Smooth muscle cell (in vitro differentiated cells): ENCODE results near the gene ARL5C. TPM values are rescaled to one million over a fixed set of nuclear protein-coding genes. Genes with fewer than 3 reads are reported as not detected.

Experiments used
- DNase-seq: peaks from one replicate; lab custom pipeline; 2025; ENCODE audit not compliant: unreplicated experiment; lab: John Stamatoyannopoulos, UW
- H2AFZ ChIP-seq: fragments of 200-600 bp; sonication (generic); 2 replicates; pipeline ENCODE4 v1.6.0; 2016; ENCODE audit warnings: antibody characterized with exemption, low read depth, mild to moderate bottlenecking
- H3F3A ChIP-seq: fragments of 200-600 bp; sonication (generic); 2 replicates; pipeline ENCODE4 v1.6.0; 2017; ENCODE audit warnings: antibody characterized with exemption, low read depth
- H3K27ac ChIP-seq: fragments of 200-600 bp; sonication (generic); 2 replicates; pipeline ENCODE4 v1.5.1; 2016; ENCODE audit warnings: low read depth, mild to moderate bottlenecking
- H3K27me3 ChIP-seq: fragments of 200-600 bp; sonication (generic); 2 replicates; pipeline ENCODE4 v1.6.1; 2016; ENCODE audit warnings: low read depth, mild to moderate bottlenecking
- H3K36me3 ChIP-seq: fragments of 200-600 bp; sonication (generic); 2 replicates; pipeline ENCODE4 v1.5.1; 2016; ENCODE audit warnings: low read depth
- H3K4me1 ChIP-seq: fragments of 200-600 bp; sonication (generic); 2 replicates; pipeline ENCODE4 v1.5.1; 2016; ENCODE audit warnings: low read depth
- H3K4me2 ChIP-seq: fragments of 200-600 bp; sonication (generic); 2 replicates; pipeline ENCODE4 v1.6.0; 2016; ENCODE audit warnings: mild to moderate bottlenecking
- H3K4me3 ChIP-seq: fragments of 200-600 bp; sonication (generic); 2 replicates; pipeline ENCODE4 v1.5.1; 2016; ENCODE audit warnings: mild to moderate bottlenecking
- H3K79me2 ChIP-seq: fragments of 200-600 bp; sonication (generic); 2 replicates; pipeline ENCODE4 v1.6.0; 2016; ENCODE audit warnings: low read depth, mild to moderate bottlenecking
- H3K9ac ChIP-seq: fragments of 200-600 bp; sonication (generic); 2 replicates; pipeline ENCODE4 v1.6.0; 2016; ENCODE audit warnings: low read depth
- H3K9me3 ChIP-seq: fragments of 200-600 bp; sonication (generic); replicated peaks from 2 replicates; pipeline ENCODE4 v1.5.1; 2016; ENCODE audit warnings: low read depth
- H4K20me1 ChIP-seq: fragments of 200-600 bp; sonication (generic); 2 replicates; pipeline ENCODE4 v1.6.0; 2016; ENCODE audit warnings: low read depth
- CTCF ChIP-seq: fragments of 200-600 bp; sonication (generic); IDR thresholded peaks from 2 replicates; pipeline ENCODE4 v1.5.1; 2017; ENCODE audit warnings: borderline replicate concordance, mild to moderate bottlenecking, antibody characterized with exemption; ENCODE audit not compliant: insufficient read depth, poor library complexity, severe bottlenecking
- WGBS: methylation state at CpG from one replicate; pipeline ENCODE4 v1.1.7; 2016; ENCODE audit warnings: low lambda C conversion rate; 5-methylcytosine and 5-hydroxymethylcytosine counted together
- polyA plus RNA-seq: library from polyadenylated mRNA; unstranded; fragments of >200 nt; fragmentation: Nextera tagmentation; extraction: Ambion mirVana; gene quantifications from 2 replicates; pipeline ENCODE4 v1.2.1, GENCODE V29; 2016
- total RNA-seq: library from RNA; depleted of rRNA; stranded (reverse); fragments of >200 nt; gene quantifications from 2 replicates; pipeline ENCODE4 v1.2.3, GENCODE V29; 2014

The ARL5C gene
- total and polyA plus RNA-seq, 2 experiments from 2014 or later: not detected

DNA sequence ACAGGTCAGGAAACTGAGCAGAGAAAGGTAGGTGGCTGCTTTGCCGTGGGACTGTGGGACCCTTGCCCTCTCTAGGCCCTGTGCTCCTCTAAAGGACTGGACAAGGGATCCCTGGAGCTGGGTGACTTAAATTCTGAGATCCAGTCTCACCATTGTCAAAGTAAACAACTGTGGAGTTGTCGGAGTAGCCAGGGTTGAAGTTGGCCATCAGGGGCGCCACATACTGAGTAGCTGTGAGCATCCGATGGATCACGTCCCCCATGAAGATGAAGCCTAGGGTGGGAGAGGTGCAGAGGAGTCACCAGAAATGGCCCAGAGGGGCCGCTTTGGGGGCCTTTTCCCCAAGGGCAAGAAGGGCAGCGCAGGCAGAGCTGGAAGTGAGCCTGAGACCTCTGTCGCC lies 58.0 kb downstream of the ARL5C start:
- no peak overlapping the region for H2AFZ ChIP-seq
- H3K27me3 ChIP-seq: no peaks in the 10 kb centered on the region

GRCh38 chr17:39107155-39107554 lies 58.8 kb downstream of the ARL5C start:
- TF ChIP-seq CTCF: no peak
- no peak overlapping the region for H3K4me2 ChIP-seq
- no peak overlapping the region for H2AFZ ChIP-seq
- no peaks in the 10 kb centered on the region for H3F3A ChIP-seq
- no peaks in the 10 kb centered on the region for H3K27me3 ChIP-seq
- no peak overlapping the region for H3K27ac ChIP-seq
- H3K9me3 ChIP-seq: no peaks in the 10 kb centered on the region
- no peak overlapping the region for H3K9ac ChIP-seq
- DNase-seq: no peak
- no peaks in the 10 kb centered on the region for H3K4me1 ChIP-seq
- no peaks in the 10 kb centered on the region for H4K20me1 ChIP-seq
- H3K4me3 ChIP-seq: no peak overlapping the region
- H3K79me2 ChIP-seq: no peaks in the 10 kb centered on the region
- no peaks in the 10 kb centered on the region for H3K36me3 ChIP-seq
- WGBS: 87% methylated on average over 7 of the region's 7 CpGs

More for the DNA sequence above, 58.0 kb downstream of the ARL5C start:
- Histone ChIP-seq H3K4me1 (no peaks in the 10 kb centered on the region), H3K79me2 (no peaks in the 10 kb centered on the region), H3K9me3 (no peaks in the 10 kb centered on the region), H4K20me1 (no peaks in the 10 kb centered on the region), H3K4me3 (no peak overlapping the region), H3K9ac (no peak overlapping the region), H3F3A (peaks cover 2% of the 10 kb centered on the region), H3K4me2 (no peak overlapping the region), H3K27ac (no peak overlapping the region), H3K36me3 (no peaks in the 10 kb centered on the region)
- WGBS: 88% methylated on average over 8 of the region's 8 CpGs
- TF ChIP-seq CTCF: no peak
- no peak for DNase-seq

Other genes with a start within 250 kb of the ARL5C start
- not detected in 2 replicates for gene FBXO47, start 198.8 kb downstream of the ARL5C start, total RNA-seq
- gene FBXO47, start 198.8 kb downstream of the ARL5C start, polyA plus RNA-seq: not detected in 2 replicates
- gene PLXDC1, start 14.5 kb downstream of the ARL5C start, total RNA-seq: 11.3 and 17.4 TPM in 2 replicates
- 16.0 and 18.5 TPM in 2 replicates for gene PLXDC1, start 14.5 kb downstream of the ARL5C start, polyA plus RNA-seq
- 4.3 and 9.2 TPM in 2 replicates for gene CACNB1, start 31.5 kb upstream of the ARL5C start, total RNA-seq
- gene CACNB1, start 31.5 kb upstream of the ARL5C start, polyA plus RNA-seq: 7.1 and 18.8 TPM in 2 replicates
- 2,264 and 2,675 TPM in 2 replicates for gene RPL19, start 34.1 kb upstream of the ARL5C start, total RNA-seq
- gene RPL19, start 34.1 kb upstream of the ARL5C start, polyA plus RNA-seq: 818 and 934 TPM in 2 replicates
- 0.09 and 0.13 TPM in 2 replicates for gene STAC2, start 59.8 kb upstream of the ARL5C start, total RNA-seq
- gene STAC2, start 59.8 kb upstream of the ARL5C start, polyA plus RNA-seq: 0.32 TPM in 1 of 2 replicates, not detected in the other
- 13.6 and 19.9 TPM in 2 replicates for gene FBXL20, start 235.5 kb upstream of the ARL5C start, total RNA-seq
- 8.0 and 10.9 TPM in 2 replicates for gene FBXL20, start 235.5 kb upstream of the ARL5C start, polyA plus RNA-seq